GM19328 (cell line): Measurements from ENCODE around the gene ETS2.
A peak's percentile ranks its signal among the peaks of the same experiment; 100 is the strongest.

Experiments used
- ATAC-seq: cut with Tn5 transposase; IDR thresholded peaks from one replicate; pipeline ENCODE4 v1.9.1; 2021; ENCODE audit warnings: mild to moderate bottlenecking, moderate library complexity; ENCODE audit not compliant: unreplicated experiment

The ETS2 gene

GRCh38 chr21:38805328-38806152, at the start of gene ETS2:
ETS2 (plus strand) TSS chr21:38805929; CDS start chr21:38810035, 4,106 bp downstream.
- peak; percentile 67 for ATAC-seq

DNA sequence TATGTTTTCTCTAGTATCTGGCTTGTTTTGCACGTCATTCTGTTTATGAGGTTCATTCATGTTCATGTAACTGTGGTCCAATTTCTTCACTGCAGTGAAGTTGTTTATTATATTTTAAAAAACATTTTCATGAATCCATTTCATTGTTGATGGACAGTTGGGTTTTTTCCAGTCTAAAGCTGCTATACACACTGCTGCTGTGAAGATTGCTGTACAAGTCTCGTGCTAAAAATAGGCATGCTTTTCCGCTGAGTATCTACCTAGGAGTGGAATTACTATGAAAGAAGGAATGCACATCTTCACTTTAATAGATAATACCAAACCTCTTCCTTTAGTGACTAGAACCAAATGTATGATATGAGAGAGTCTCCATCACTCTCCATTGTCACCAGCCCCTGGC, 49.0 kb upstream of the ETS2 start:
- no peak for ATAC-seq

DNA sequence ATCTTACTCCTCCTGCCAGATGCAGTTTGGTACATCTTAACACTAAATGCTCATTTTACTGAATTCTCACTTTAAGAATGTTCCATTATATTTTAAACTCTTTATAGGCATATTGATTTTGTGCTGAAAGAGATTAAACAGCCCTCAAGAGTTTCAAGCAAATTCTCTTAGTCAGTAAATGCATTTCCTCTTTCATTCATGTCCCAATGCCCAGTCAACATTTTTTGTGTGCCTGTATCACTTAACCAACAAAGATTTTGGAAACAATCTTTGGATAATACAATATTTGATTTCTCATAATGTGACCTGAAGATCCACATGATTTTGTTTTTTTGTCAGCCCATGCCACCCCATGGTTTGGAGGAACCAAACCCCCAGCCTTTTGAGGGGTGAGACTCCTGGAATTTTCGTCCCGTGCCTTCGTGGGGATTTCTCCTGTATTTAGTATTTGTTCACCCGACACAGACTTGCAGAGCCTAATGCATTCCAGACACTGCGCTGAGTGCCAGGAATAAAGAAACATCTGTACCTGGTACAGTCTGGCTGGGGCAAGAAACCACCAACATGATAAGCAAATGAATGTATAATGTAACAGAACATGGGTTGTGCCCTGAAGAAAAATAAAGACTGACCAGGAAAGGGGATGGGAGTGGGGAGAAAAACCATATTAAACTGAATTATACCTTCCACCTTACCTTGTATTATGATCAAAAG, 47.1 kb upstream of the ETS2 start:
- no peak for ATAC-seq

DNA sequence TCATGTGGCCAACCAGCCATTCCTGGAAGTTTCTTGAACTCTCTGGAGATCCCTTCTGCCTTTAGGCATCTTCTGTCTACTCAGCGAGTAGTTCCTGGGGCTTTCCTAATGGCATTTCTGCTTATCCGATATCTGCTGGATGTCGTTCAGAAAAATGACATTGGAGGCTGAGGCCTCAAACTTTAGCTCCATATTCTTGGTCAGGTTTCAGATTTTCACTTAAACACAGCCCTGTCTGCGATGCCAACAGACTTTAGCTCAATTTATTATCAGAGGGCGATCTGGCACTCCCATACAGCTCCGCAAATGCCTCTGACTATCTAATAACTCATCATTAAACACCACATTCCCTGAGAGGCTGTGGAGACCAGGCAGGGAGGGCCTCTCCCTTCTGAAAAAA, 46.3 kb upstream of the ETS2 start:
- no peak for ATAC-seq

DNA sequence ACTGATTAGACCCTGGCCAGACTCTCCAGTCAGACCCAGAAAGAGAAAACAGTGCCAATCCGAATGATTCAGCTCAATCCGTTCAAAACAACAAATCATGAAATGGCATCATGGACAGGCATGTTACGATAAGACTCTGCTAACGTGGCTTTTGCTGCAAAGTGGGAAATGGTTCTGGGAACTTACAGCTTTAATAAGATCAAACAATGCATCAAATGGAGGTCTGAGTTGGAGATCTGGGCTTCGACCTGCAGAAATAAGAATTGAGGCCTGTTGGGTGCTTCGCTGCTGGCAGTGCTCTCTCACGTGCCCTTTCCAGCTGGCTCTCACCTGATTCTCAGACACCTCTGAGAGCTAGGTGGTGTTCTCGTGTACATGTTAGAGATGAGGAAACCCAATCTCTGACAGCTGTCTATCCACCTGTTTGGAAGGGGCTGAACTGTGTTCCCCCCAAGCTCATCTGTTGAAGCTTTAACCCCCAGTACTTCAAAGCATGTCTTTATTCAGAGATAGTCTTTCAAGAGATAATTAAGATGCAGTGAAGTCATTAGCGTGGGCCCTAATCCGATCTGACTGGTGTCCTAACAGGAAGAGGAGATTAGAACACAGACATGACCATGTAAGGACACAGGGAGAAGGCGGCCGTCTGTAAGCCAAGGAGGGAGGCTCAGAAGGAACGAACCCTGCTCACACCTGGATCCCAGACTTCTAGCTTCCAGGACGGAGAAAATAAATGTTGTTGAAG, 45.5 kb upstream of the ETS2 start:
- ATAC-seq, result no peak

- ATAC-seq, result no peak
Observed at GRCh38 chr21:38760762-38761155, 45.0 kb upstream of the ETS2 start.

DNA sequence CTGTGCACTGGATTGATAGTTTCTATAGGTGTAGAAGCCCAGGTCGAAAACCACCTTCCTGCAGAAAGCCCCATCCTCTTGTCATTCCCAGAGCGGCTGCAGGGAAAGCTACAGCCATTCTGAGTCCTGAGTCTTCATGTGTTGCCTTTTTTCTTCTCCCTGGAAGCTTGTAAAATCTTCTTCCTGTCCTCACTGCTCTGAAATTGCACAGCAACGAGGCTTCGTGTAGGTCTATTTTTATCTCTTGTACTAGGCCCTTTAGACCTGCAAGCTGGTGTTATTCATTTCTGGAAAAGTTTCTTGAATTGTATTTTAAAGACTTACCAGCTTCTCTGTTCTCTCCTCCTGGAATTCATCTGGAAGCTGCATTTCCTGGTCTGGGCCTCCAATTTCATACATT, 44.2 kb upstream of the ETS2 start:
- no peak for ATAC-seq

DNA sequence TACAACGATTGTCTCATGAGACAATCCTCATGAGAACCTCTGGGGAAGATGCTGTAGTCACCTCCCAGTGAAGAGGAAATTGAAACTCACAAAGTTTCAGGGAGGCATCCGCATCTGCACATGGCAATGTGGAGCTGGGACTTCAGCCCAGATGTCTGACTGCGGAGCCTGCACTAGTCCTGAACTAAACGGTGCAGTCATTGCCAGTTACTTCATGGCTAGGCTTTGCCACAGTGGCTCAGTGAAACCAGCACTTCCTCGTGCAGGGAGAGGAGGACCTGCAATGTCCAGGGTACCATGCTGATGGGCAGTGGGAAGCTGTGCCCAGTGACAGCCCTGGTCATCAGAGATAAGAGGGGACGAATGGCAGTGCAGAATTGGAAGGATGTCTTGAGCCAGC, 40.7 kb upstream of the ETS2 start:
- no peak for ATAC-seq

- ATAC-seq, result peak; percentile 92
Observed at GRCh38 chr21:38766987-38767722, 38.6 kb upstream of the ETS2 start.

DNA sequence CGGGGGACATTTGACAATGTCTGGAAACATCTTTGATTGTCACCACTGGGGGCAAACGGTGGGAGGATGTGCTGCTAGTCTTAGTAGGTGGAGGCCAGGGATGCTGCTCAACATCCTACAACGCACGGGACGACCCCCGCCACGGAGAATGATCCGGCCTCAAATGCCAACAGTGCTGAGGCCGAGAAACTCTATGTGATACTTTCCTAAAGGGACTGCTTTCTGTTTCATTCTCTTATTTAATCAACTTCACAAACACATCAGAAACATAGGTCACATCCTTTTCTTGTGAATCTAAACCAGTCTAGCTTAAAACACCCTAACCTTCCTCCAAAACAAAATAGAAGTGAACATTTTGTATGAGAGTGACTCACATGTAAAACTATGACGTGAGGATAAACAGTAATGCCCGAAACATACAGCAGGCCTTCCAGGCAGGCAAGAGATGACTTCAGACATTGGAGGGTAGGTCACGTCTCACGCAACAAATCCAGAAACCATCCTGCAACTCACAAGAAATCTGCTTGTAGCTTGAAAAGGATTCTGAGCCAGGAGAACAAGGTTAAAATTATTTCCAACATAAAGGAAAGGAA, 37.2 kb upstream of the ETS2 start:
- ATAC-seq, result no peak

GRCh38 chr21:38769191-38769780, 36.4 kb upstream of the ETS2 start:
- ATAC-seq, result no peak

DNA sequence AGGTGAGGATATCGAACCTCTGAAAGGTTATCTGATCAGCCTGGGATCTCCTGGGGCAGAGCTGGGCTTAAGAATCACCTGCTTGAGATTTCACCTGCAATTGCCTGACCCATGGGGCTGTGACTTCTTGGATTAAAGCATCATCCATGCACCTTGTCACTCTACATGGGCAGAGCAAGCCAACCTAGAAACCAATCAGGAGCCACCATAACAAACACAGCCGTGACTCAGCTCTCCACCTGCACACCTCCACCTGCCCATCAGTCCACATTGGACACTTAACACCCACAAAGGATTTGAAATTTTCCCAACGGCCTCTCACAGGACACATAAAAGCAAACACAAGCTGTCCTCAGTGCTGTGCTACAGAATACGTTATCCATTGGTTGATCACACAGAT, 35.1 kb upstream of the ETS2 start:
- ATAC-seq, result no peak

GRCh38 chr21:38771536-38771935, 34.2 kb upstream of the ETS2 start:
- no peak for ATAC-seq

GRCh38 chr21:38772646-38773045, 33.1 kb upstream of the ETS2 start:
- no peak for ATAC-seq

DNA sequence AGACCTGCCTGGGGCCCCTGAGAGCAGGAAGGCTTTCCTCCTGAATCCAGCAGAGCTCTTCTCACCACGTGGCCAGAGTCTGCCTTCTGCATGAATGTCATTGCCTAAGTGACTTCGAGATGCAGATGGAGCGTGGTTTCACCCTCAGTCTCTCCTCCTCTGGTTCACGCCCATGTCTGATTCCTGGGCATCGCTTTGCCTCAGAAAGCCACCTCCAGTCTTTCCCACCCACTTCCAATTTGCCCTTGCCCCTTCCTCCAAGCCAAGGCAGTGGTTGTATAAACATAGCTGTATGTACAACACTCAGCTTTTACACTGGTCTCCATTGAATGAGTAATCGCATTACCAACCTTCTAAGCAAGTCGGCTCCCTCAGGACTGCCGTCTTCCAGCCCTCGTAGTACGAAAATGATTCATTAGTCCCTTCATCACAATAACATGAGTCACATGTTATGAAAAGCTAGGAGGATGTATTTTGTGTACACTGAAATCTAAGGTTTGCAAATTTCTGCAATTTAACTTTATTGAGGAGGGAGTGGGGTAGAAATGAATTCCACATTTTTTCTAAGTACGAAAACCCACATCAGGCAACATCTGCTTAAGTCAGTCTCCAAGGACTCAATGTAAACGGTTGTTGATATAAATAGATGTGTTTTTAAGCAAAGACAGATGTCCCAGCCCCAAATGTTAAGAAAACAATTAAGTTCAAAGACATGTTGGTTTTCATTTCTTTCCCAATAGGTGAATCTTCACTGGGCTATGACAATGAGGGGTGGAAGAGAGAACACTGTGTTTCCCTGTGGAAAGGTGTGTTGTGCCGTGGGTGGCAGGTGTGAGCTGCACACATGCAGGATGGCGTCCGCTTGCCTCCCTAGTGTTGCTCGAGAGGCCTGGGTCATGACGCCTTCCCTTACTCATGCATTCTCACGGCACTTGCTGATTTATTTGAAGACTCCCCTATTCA, 32.3 kb upstream of the ETS2 start:
- ATAC-seq, result no peak

GRCh38 chr21:38774152-38774551, 31.6 kb upstream of the ETS2 start:
- no peak for ATAC-seq

DNA sequence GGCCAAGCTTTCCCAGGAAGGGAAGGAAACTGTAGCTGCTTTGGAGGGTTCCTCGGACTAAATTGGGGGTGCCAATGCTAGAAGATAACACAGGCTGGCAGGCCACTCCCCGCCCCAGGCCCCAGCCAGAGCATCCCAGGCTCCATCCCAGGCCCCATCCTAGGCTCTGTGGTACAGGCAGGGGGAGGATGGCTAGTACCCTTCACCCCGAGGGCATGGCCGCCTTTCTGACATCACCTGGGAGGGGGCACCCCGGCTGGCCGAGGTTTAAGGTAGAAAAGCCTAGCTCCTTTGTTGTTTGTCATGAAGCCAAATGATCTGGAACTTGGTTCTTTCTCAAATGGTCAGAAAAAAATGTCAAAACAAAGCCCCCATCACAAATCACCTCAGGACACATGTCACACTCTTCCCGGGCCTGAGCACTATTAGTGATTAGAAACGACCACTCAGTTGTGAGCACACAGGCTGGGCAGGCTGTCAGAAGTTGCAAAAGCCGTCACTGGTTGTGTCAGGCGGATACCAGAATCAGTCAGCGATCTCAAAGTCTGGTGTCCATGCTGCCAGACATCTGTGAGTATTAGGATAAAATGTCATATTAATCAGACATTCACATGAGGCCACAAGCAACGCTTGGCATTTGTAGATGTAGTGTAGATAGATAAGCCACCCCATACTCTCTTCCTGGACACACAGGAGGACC, 31.0 kb upstream of the ETS2 start:
- no peak for ATAC-seq

GRCh38 chr21:38775733-38776132, 30.0 kb upstream of the ETS2 start:
- ATAC-seq, result no peak
